Measurements from ENCODE around the gene PARD6B. TPM values are rescaled to one million over a fixed set of nuclear protein-coding genes. Genes with fewer than 3 reads are reported as not detected.
"Not testable (repeated sequence)": the region's sequence is repeated elsewhere in the genome, so short reads cannot be mapped to it uniquely, and the experiment has no call there.

The PARD6B gene
- total and polyA plus RNA-seq, 11 donors, result 1.3 to 12.2 (median 4.2) TPM

DNA sequence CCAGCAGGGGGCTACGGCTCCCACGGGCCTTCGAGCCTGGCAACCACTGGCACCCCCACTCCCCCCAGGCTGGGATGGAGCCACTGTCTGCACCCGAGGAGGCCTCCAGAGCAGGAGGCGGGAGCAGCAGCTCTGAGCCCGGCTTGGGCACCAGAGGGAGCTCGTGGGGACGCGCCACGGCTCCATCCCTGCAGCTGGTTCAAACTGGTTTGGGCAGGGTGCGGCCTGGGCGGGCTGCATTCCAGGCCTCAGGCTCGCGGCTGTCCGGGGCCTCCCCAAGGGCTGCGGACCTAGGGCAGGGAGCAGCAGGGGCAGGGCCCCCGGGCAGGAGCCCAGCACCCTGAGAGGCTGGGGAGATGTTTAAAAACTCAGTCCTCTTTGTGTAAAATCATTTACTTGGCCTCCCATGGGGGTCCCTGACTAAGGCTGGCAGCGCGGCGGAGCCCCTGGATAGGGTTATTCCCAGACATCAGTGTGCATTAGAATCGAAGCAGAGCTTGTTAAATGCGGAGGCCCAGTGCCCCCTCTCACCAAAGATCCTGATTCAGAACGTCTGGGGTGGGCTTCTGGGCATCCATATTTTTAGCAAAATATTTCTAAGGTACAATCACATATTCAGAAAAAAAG is 59.4 kb downstream of the PARD6B start:
- peaks cover 0 to 6% (median 0%) of the 10 kb centered on the region in 9 donors for H3K27me3 ChIP-seq
- WGBS, 4 donors, result 10 to 23% (median 12%) methylated on average over 13 to 23 of the region's 23 CpGs
- H3K4me3 ChIP-seq, result peak overlapping the region in 9 of 12 donors; percentile 3 to 44 (median 29)
- intact Hi-C loops (cut with DNase I), result loop anchor here in 9 of 10 donors (5.0 to 10.0 kb wide), 8 partner anchors 134 to 534 kb away; partner anchors contain the start of genes ADNP (in 1 of the 9), DPM1 (in 1 of the 9) and MOCS3 (in 1 of the 9)
- TF ChIP-seq CTCF (IDR thresholded peaks at IDR 0.05) (peak; percentile 54 to 91 (median 75)), POLR2A (IDR thresholded peaks at IDR 0.05) (no peak)
- H3K4me1 ChIP-seq, result peaks cover 0 to 41% (median 20%) of the 10 kb centered on the region in 12 donors
- peak; percentile 88 to 92 (median 91) for DNase-seq
- H3K9me3 ChIP-seq, result no peaks in the 10 kb centered on the region
- peak; percentile 91 to 96 (median 92) for ATAC-seq
- no peaks in the 10 kb centered on the region for H3K36me3 ChIP-seq
- peak overlapping the region; percentile 53 to 89 (median 70) for H3K27ac ChIP-seq

GRCh38 chr20:50792708-50793574 is 61.6 kb downstream of the PARD6B start:
- H3K27me3 ChIP-seq, result peaks cover 0 to 6% (median 0%) of the 10 kb centered on the region in 9 donors
- no peaks in the 10 kb centered on the region for H3K36me3 ChIP-seq
- TF ChIP-seq POLR2A (IDR thresholded peaks at IDR 0.05) (no peak), CTCF (IDR thresholded peaks at IDR 0.05) (no peak)
- H3K9me3 ChIP-seq, result no peaks in the 10 kb centered on the region
- H3K27ac ChIP-seq, result peak overlapping the region in 1 of 12 donors; percentile 46
- 81 to 91% (median 89%) methylated on average over 14 of the region's 14 CpGs for WGBS, 4 donors
- ATAC-seq (no peak), DNase-seq (no peak)
- intact Hi-C loops (cut with DNase I), result loop anchor here in 9 of 10 donors (2.0 to 10.0 kb wide), 9 partner anchors 132 to 532 kb away; partner anchors contain the start of genes ADNP (in 2 of the 9), DPM1 (in 1 of the 9) and MOCS3 (in 1 of the 9)
- peaks cover 0 to 43% (median 20%) of the 10 kb centered on the region in 12 donors for H3K4me1 ChIP-seq
- H3K4me3 ChIP-seq, result no peak overlapping the region

- peak in 5 of 12 donors; percentile 14 to 38 (median 24) for TF ChIP-seq CTCF (IDR thresholded peaks at IDR 0.05)
- Histone ChIP-seq H3K27ac (peak overlapping the region in 1 of 12 donors; percentile 46), H3K4me1 (peaks cover 0 to 39% (median 17%) of the 10 kb centered on the region in 12 donors)
- not testable (repeated sequence) for H3K27me3 ChIP-seq, H3K9me3 ChIP-seq, DNase-seq, H3K4me3 ChIP-seq, ATAC-seq, H3K36me3 ChIP-seq
- intact Hi-C loops (cut with DNase I), result loop anchor here in 9 of 10 donors (2.0 to 10.0 kb wide), 10 partner anchors 131 to 531 kb away; partner anchors contain the start of genes ADNP (in 3 of the 9), DPM1 (in 1 of the 9) and MOCS3 (in 1 of the 9)
- WGBS, 4 donors, result 69 to 72% (median 72%) methylated on average over 13 of the region's 13 CpGs
Measured at GRCh38 chr20:50793575-50794016, 62.2 kb downstream of the PARD6B start.

Data from heart left ventricle (tissue), 16 donors.